Measurements from ENCODE around the gene MACROD1.
"Not testable (repeated sequence)": the region's sequence is repeated elsewhere in the genome, so short reads cannot be mapped to it uniquely, and the experiment has no call there.

The MACROD1 gene

DNA sequence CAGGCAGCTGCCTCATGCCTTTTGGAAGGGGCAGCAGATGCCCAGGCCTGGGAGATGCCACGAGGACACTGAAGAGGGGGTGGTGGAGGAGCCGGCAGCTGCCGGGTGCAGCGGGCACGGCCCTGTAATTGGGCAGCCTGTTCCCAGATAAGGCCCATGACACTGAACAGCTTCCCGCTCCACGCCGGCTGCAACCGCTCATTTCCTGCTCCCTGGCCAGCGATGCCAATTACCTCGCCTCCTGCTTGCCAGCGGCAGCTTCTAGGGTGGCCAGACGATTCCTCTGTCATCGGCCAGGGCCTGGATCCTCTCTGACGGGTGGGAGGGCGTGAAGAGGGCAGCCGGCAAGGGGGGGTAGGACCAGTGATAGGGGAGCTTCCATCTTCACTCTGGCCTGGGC is 107.4 kb downstream of the MACROD1 start:
- no peak for DNase-seq (ENCODE audit: low read depth in 2 of 2)

DNA sequence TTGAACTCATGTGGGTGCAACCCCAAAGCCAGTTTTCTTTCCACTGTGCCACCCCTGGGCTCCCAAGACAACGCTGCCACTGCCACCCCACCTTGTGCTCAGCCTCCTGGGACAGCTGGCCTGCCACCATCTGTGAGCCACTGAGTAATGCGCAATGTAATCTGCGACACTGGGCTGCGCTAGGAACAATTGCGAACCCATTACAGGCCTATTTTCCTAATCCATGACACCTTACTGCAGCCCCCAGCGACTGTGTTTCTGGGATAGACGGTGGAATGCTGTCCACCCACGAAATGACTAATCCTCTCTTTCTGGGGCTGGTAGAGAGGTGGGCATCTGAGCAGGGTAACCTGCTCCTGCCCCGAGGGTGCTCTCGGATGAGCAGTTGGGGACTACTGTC is 108.0 kb downstream of the MACROD1 start:
- DNase-seq (ENCODE audit: low read depth in 2 of 2), result no peak

DNA sequence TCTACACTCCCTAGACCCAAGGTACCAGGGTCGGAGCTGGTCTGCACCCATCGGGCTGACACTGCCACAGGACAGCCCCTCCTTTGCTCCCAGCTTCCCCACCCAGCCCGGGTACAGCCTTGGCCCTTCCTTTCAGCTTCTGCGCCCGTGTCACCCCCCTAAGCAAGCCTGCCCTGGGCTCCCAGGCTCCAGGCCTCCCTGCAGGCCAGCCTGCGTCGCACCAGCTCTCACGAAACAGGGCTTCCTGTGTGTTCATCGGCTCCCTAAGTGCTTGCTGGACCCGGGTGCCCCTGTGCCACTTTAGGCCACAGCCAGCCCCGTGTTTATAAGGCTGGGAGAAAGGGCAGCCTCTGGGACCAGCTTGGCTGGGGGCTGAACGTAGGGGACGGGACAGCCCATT is 109.1 kb downstream of the MACROD1 start:
- no peak for DNase-seq (ENCODE audit: low read depth in 2 of 2)

DNA sequence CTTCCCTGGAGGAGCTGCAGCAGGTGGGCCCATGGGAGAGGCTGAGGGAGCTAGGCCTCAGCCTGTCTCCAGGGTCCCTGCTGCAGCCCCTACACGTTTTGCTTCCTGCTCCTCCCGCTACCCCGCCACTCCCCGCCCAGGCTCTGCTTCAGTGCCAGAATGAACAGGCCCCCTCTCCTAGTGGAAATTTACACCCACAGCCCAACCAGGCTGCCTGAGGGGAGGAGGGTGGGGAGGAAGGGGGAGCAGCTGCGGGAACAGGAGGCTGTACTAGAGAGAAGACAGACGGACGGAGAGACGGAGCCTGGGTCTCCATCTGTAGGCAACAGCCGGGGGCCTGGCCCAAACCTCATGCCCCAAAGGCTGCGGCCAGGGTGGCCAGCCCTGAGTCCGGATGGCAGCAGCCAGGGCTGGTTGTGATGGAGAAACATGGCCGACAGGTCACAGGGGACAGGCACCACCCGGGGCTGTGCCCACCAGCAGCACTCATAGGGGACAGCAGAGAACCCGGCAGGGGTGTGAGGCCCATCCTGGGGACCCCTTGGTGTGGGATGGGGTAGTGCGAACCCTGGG is 109.6 kb downstream of the MACROD1 start:
- DNase-seq (ENCODE audit: low read depth in 2 of 2), result no peak

DNA sequence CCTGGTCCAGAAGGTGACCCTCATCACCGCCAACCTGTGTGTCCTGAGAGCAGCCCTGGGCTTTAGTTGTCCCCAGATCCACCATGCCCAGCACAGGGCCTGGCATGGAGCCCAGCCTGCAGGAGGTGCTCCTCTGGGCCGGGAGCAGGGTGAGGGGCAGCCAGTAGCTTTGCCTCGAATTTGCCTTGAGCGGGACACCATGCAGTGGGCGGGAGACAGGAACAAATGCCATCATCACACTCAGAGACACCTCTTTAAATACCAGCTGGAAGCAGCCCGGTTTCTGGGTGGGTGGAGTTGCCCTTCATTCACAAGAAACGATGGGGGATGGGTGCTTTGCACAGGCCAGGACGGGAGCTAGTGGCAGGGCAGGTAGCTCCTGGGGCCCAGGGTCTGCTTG is 110.8 kb downstream of the MACROD1 start:
- DNase-seq (ENCODE audit: low read depth in 2 of 2), result no peak

DNA sequence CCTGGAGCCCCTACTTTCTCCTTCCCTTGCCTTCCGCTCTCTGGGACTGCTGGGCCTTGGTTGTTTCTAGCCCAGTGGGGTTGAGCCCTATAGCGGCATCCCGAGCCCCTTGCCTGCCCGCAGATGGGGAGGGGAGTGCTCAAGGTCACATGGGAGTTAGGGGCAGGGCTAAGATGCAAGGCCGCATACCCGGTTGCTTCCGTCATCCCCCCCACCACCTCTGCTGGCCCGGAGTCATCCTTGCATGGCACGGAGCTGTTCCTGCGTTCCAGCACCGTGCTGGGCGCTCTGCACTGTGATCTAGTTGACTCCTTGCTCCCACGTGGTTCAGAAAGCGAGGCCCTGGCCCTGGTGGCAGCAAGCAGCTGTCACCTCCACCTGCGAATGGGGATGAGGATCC is 112.2 kb downstream of the MACROD1 start:
- DNase-seq (ENCODE audit: low read depth in 2 of 2), result no peak

DNA sequence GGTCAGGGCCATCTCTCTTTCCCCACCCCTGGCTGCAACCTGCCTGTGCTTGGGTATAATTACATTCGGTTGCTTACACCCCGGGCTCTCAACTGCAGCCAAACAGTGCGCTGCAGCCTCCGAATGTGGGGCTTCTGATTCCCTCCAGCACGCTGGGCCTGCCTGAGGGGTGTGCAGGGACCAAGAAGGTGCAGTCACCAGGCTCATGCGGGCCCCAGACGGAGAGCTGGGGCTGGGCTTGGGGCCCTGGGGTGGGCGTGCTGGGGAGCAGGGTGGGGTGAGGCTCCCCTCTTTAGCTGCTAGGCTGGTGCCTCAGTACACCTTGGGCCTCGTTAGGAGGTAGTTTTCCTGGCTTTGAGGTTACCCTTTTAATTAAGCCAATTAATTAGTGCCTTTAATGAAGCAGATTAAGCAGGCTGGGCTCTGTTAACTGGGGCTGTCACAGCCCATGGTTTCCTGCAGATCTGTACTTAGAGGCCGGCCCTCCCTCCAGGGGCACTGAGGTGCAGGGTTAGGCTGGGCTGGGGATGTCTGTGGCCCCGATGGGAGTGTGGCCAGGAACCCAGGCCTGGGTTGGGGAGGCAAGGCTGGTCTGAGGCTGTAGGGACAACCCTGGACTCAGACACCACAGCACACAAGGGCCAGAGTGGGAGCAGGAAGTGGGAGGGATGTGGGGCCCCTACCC is 112.8 kb downstream of the MACROD1 start:
- no peak for DNase-seq (ENCODE audit: low read depth in 2 of 2)

DNA sequence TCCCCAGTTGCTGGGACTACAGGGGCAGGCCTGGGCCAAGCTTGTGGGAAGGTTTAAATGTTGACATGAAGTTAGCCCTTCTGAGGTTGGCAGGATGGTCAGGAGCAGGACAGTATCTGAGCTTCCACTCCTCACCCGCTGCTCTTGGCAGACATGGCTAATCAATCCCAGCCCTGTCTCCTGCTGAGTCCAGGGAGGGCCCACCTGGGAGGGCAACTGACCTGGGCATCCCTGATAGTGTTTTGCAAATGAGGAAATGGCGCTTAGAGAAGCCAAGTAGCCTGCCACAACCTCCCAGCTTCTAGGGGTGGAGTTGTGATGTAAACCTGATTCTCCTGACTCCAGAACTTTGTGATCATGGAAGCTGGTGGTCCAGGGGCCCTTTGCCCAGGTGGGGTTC is 113.5 kb downstream of the MACROD1 start:
- no peak for DNase-seq (ENCODE audit: low read depth in 2 of 2)

DNA sequence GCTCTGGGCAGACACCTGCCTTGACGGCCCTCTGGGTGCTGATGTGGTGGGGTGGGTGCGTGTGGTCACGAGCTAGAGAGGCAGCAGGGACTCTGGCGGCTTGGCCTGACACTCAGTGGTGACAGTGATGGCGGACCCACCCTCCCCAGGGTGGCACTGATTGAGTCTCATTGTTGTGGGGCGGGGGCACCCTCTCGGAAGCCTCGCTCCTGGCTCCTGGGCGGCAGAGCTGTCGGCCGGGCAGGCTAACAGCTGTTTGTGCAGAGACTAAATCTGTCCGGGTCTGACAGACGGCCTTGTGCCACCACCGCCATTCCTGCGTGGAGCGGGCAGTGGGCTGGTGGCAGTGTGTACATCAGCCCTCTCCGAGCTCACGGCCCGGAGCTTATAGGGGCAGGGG is 114.6 kb downstream of the MACROD1 start:
- DNase-seq (ENCODE audit: low read depth in 2 of 2), result no peak

DNA sequence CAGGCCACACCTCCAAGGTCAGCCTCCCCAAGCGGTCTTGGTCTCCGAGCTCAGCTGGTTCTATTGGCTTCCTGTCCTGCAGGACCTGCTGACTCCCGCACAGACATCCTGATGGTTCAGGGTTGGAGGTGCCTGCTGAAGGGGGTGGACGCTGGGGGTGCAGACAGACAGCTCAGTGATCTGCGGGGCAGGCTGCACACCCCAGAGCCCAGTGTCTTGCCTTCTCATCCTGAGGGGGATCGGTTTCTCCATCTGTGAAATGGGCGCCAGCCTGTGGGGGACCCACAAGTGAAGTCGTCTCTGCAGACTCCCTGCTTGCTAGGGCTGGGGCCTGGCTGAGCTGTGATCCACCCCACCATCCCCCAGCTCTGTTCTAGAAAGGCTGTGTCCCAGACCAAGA is 116.4 kb downstream of the MACROD1 start:
- DNase-seq (ENCODE audit: low read depth in 2 of 2), result no peak

DNA sequence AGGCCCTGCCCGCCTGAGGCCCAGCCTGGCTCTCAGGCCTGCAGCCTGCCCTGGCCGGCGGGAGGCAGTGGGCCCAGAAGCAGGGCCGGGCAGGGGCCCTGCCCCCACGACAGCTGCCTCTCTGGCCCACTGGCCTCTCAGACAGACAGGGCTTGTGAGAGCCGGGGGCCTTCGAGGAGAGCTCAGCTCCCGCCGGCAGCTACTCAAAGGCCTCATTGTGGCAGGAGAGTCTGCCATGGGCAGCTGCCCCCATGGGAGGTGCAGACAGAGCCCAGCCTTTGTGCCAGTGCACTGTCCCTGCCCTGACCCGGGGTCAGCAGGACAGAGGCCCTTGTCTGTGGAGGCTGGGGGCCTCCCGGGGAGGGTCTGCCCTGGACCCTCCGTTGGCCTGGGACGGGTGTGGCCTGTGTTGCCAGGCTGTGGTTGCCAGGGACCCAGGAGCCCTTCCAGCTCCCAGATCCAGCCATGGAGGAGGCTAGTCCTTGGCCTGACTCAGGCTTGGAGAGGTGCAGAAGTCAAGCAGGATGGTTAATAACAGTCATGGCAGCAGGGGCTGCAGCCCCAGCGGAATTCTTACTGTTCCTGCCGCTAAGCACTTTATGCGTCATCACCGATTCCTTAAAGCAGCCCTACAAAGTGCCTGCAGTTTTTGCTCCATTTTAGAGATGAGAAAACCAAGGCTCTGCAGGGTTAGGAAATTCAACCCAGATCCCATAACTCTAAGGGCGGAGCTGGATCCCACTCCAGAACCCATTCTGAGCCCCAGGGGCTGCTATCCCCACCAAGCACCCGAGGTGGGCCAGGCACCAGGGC is 117.7 kb downstream of the MACROD1 start:
- no peak for DNase-seq (ENCODE audit: low read depth in 2 of 2)

DNA sequence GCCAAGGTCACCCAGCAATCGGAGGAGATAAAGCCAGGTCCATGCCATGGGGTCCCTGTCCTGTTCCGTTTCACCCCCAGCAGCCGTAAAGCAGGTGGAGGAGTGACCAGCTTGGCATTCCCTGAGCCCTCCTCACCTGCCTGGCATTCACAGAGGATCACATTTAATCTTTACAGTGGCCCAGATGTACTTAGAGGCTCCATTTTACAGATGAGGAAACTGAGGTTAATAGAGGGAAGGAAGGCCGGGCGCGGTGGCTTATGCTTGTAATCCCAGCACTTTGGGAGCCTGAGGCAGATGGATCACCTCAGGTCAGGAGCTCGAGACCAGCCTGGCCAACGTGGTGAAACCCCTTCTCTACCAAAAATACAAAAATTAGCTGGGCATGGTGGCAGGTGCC is 118.5 kb downstream of the MACROD1 start:
- not testable (repeated sequence) for DNase-seq (ENCODE audit: low read depth in 2 of 2)

DNA sequence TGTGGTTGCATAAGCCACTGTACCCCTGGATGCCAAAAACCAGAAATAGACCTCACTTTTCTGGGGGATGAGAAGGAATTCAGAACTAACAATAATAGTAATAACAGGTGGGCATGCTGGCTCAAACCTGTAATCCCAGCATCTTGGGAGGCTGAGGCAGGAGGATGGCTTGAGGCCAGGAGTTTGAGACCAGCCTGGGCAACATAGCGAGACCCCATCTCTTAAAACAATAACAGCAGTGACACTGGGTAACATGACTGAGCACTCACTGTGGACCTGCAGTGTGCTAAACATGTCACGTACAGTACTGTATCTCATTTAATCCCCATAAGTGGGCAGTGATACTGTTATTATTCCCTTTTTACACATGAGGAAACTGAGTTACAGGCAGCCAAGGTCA is 120.2 kb downstream of the MACROD1 start:
- DNase-seq (ENCODE audit: low read depth in 2 of 2), result no peak

DNA sequence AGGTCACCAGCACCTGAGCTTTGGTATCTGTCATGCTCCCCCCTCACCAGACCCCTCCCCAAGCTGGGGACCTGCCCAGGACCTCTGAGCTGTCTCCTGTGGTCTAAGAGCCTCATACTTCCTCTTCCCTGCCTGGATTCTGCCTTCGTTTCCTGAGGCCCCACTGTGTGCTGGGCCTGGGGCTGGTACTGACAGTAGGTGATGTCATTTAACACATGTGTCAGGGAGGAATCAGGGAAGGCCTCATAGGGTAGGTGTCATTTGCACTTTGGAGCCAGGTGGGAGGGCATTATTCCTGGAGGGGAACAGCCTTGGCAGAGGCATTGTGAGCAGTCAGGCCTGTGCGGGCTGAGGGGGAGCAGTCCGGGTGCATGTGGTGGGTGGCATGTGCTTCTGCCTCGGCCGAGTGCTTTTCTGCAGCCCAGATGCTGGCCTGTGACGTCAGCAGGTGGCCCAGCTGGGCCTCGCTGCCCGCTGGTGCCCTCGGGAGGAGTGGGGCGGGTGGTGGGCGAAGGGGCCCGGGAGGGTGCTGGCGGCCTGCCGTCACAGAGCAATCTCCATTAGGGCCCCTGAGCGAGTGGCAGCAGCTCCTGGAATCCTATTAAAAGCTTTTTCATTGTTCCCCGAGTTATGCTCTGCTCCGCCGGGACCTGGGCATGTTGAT is 121.1 kb downstream of the MACROD1 start:
- DNase-seq (ENCODE audit: low read depth in 2 of 2), result no peak

DNA sequence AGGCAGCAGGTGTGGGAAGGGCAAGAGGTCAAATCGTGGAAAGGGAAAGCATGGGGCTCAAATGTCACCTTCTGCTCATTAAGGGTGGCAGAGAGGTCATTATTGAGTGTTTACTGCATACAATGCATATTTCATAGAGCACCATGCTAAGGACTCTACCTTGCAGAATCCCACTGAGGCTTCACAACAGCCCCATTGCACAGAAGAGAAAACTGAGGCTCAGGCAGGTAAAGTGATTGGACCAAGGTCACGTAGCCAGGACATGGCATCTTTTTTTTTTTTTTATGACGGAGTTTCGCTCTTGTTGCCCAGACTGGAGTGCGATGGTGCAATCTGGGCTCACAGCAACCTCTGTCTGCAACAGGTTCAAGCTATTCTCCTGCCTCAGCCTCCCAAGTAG is 122.4 kb downstream of the MACROD1 start:
- DNase-seq (ENCODE audit: low read depth in 2 of 2), result no peak

DNA sequence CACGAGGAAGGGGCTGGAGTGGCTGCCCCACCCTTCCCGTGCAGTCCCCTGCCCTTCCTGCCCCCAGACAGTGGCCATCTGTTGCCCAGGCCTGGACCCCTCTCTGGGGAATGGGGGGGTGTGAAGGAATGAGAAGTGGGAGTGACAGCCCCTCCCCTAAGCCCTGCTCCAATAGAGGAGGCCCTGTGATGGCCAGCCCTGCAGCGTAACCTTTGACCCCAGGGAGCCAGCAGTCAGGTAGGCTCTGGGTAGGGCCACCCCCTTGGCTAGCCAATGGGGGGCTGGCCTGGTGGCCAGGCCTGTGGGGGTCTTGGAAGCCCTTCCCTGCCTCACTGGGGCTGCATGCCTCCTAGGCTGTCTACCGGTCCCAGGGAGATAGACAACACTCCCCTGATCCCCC is 123.6 kb downstream of the MACROD1 start:
- no peak for DNase-seq (ENCODE audit: low read depth in 2 of 2)

DNA sequence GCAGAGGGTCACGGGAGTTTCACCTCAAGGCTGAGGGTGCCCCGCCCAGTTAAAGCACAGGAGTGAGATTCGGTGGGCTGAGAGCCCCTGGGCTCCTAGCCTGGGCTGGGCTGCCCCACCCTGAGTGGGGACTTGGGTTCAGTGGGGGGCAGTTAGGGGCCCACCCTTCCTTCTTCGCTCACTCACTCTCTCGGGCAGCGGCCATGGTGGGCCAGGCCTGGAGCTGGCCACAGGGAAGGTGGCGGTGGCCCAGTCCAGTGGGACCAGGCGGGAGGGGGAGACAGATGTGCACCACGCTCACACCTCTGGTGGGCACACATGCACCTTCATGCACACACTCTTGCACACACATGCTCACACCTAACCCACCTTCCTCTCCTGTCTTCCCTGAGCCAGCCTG is 124.1 kb downstream of the MACROD1 start:
- DNase-seq (ENCODE audit: low read depth in 2 of 2), result no peak

DNA sequence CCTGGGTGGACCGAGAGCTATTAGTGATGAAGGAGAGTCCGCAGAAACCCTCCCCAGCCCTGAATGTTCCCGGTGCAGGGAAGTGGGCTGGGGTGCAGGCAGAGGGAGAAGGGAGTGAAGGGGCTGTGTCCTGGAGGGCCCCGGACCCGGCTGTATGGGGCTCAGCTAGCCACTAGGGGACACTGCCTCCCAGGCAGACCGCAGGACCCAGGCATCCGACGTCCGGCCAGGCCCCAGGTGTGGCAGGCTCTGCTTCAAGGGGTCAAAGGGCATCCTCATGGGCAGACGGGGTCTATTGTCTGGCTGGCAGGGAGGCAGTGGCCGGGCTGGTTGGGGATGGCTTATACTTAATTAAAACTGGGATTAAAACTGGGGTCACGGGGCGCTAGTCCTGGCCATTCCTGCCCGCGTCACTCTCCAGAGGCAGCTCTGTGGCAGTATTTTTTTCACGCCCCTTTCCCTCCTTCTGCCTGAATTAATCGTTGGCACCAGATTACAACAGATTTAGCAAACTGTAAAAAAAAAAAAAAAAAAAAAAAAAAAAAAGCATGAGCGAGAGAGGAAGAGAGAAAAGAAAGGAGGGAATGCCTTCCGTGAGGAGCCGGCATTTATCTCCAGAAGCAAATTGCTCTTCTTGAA is 125.1 kb downstream of the MACROD1 start:
- DNase-seq (ENCODE audit: low read depth in 2 of 2), result no peak

DNA sequence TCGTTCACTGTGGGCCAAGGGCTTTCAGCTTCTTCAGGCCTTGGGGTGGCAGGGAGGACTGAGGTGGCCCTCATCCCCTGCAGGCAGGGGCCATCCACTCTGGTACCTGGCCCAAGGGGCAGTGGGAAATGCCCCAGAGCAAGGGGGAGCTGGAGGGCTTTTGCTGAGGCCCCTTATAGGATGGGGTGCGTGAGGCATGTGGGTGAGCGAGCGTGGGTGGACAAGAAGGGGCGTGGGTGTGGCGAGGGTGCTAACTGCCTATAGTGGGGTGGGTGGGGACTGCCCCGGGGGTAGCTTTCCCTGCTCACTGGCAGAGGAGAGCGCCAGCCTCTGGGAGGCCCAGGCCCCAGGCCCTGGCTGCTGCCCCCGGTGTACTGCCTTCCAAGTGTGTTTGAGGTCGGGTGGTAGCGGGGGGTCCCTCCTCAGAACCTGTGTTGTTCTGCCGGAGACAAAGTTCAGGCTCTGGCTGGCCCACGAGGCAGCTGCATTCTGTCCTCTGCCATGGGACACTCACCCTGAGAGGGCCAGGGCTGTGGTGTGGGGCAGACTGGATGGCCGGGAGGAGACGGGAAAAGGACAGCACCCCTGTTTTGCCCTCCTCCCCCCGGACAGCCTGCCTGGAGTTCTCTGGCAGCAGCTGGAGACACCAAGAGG is 126.8 kb downstream of the MACROD1 start:
- DNase-seq (ENCODE audit: low read depth in 2 of 2), result no peak

DNA sequence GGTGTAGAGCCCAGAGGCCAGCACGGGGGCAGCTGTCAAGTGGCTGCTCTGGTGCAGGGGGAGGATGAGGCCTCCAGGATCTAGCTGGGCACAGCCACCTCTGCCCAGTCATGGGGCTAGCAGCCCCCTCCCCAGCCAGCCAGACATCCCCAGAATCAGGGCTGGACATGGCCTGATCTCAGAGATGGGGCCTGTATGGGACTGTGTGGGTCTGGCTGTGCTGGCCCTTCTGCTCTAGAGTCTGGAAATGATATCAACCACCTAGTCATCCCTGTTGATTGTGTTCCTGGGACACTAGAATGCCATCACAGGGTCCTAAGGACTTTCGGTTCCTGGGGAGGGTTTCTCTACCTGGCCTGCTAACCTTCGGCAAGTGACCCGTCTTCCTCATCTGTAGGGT is 127.4 kb downstream of the MACROD1 start:
- no peak for DNase-seq (ENCODE audit: low read depth in 2 of 2)

DNA sequence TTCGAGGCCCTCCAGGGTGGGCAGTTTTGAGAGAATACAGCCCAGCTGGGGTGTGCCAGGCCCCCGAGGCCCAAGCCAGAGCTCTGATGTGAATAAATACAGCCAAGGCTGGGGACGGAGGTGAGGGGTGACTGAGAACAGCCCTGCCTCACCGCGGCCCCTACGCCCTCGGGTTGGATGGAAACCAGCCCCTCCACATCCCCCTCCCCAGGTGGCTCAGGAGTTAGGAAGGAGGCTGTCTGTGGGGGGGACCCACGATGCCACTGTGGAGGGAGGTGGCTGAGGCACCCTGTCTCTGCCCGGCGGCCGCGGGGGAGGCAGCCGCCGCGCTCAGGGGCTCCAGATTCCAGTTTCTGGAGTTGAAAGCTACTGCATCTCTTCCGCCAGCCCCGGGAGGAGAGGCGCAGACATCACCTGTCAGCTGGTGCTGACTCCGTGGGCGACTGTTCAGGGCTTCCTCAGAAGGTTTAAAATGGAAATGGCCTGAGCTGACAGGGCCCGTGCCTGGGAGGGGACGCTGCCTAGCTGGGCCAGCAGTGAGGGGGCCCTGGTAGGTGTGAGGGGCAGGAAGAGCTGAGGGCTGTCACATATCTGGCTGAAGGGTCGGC is 128.8 kb downstream of the MACROD1 start:
- no peak for DNase-seq (ENCODE audit: low read depth in 2 of 2)
